KOPT-K1 (cell line): ENCODE measurements around the gene APOBEC3H.

Experiments
- H3K27ac ChIP-seq: fragments of 200-600 bp; sonication (generic); 2 replicates; pipeline ENCODE4 v1.5.1; 2016; ENCODE audit warnings: antibody characterized with exemption, mild to moderate bottlenecking, low read depth, low read length; ENCODE audit not compliant: poor library complexity, severe bottlenecking
- H3K36me3 ChIP-seq: fragments of 200-600 bp; sonication (generic); 2 replicates; pipeline ENCODE4 v1.5.1; 2017; ENCODE audit warnings: antibody characterized with exemption, mild to moderate bottlenecking, low read length, moderate library complexity; ENCODE audit not compliant: insufficient read depth
- H3K9me3 ChIP-seq: fragments of 200-600 bp; sonication (generic); 2 replicates; pipeline ENCODE4 v1.5.1; 2017; ENCODE audit warnings: antibody characterized with exemption, low read length, mild to moderate bottlenecking; ENCODE audit not compliant: insufficient read depth, poor library complexity, severe bottlenecking

Gene APOBEC3H

GRCh38 chr22:39148727-39149535, 51.9 kb downstream of the APOBEC3H start:
- H3K36me3 ChIP-seq: no peaks in the 10 kb centered on the region
- no peak overlapping the region for H3K27ac ChIP-seq
- H3K9me3 ChIP-seq: no peaks in the 10 kb centered on the region

GRCh38 chr22:39149915-39150847, 53.1 kb downstream of the APOBEC3H start:
- no peak overlapping the region for H3K27ac ChIP-seq
- no peaks in the 10 kb centered on the region for H3K9me3 ChIP-seq
- no peaks in the 10 kb centered on the region for H3K36me3 ChIP-seq

- Histone ChIP-seq H3K9me3 (no peaks in the 10 kb centered on the region), H3K36me3 (no peaks in the 10 kb centered on the region), H3K27ac (no peak overlapping the region)
Observed at GRCh38 chr22:39150848-39151215, 53.8 kb downstream of the APOBEC3H start.

- H3K27ac ChIP-seq: no peak overlapping the region
- H3K9me3 ChIP-seq: no peaks in the 10 kb centered on the region
- H3K36me3 ChIP-seq: no peaks in the 10 kb centered on the region
Observed at GRCh38 chr22:39151329-39151975, 54.4 kb downstream of the APOBEC3H start.

- Histone ChIP-seq H3K27ac (peak overlapping the region; percentile 48), H3K9me3 (no peaks in the 10 kb centered on the region), H3K36me3 (no peaks in the 10 kb centered on the region)
Observed at GRCh38 chr22:39152024-39152510, 55.0 kb downstream of the APOBEC3H start.

GRCh38 chr22:39152511-39153219, 55.6 kb downstream of the APOBEC3H start, which contains the start of gene CBX7:
CBX7 (minus strand) TSS chr22:39152680; CDS start chr22:39152444, 236 bp downstream.
- Histone ChIP-seq H3K9me3 (no peaks in the 10 kb centered on the region), H3K27ac (peak within 1 kb of the TSS; percentile 48), H3K36me3 (no peaks in the 10 kb centered on the region)

GRCh38 chr22:39153220-39153717, 56.2 kb downstream of the APOBEC3H start:
- H3K9me3 ChIP-seq: no peaks in the 10 kb centered on the region
- H3K27ac ChIP-seq: no peak overlapping the region
- no peaks in the 10 kb centered on the region for H3K36me3 ChIP-seq
